Lung microvascular endothelial cell (primary cell): ENCODE measurements around the gene ATP7A. TPM values are rescaled to one million over a fixed set of nuclear protein-coding genes. Genes with fewer than 3 reads are reported as not detected.
A peak's percentile ranks its signal among the peaks of the same experiment; 100 is the strongest.
"Not testable (repeated sequence)": the region's sequence is repeated elsewhere in the genome, so short reads cannot be mapped to it uniquely, and the experiment has no call there.

ENCODE experiments used
- DNase-seq, 2 donors: peaks; one replicate each; pipeline versions ENCODE4 v3.0.0 to v3.0.0-alpha.2; 2010; ENCODE audit warnings: low read depth in 2 of 2
- total RNA-seq: library from RNA; depleted of rRNA; stranded (reverse); fragments of >200 nt; gene quantifications from 2 replicates; pipeline ENCODE4 v1.2.1, GENCODE V29; 2014

Gene ATP7A
- 6.8 and 8.1 TPM in 2 replicates for total RNA-seq

DNA sequence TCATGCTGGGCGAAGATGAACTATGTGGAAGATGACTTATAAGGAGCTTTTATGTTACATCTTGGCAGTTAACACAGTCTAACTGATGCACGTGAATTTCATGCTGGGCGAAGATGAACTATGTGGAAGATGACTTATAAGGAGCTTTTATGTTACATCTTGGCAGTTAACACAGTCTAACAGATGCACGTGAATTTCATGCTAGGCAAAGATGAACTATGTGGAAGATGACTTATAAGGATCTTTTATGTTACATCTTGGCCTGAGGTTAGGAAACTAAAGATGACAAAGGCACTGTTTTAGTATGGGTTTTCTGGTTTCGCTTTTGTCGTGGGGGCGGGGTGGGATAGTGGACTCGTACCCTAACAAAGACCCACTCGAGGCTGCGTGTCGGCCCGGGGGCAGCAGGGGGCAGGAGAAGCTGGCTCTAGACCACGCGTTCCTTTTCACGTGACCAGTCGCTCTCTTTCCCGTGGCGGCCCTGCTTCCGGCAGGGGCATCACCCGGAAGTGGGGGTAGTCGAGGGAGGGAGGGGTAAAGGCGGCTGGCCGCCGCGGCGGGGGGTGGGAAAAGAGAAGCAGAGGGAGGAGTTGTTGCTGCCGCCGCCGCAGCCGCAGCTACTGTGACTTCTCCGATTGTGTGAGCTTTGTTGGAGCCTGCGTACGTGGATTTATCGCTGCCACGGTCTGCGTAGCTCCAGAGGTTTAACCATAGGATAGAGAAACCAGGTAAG, at the start of gene ATP7A:
Gene ATP7A (plus strand): TSS at position 586 of the 733 bp plus-strand sequence. CDS start 60,949 bp downstream, outside the sequence.
- peak; percentile 90 to 92 for DNase-seq

DNA sequence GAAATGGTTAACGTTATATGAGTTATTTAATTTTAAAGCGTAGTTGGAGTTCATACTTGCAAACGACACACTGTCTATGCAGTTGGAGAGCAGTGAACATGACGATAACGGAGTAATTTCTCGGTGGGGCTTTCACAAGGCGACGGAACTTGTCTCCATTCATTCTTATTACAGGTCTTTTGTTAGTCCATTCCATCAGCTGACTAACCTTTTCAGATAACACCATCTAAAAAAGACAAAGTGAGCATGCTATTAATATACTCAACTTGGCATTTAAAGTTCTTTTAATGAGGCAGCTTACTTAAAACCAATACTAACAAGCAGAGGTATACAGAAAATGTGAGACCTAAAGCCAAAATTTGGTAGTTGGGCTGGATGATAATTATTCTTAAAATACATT, 35.1 kb upstream of the ATP7A start:
- no peak for DNase-seq

DNA sequence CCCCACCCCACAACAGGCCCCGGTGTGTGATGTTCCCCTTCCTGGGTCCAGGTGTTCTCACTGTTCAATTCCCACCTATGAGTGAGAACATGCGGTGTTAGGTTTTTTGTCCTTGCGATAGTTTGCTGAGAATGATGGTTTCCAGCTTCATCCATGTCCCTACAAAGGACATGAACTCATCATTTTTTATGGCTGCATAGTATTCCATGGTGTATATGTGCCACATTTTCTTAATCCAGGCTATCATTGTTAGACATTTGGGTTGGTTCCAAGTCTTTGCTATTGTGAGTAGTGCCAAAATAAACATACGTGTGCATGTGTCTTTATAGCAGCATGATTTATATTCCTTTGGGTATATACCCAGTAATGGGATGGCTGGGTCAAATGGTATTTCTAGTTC, 29.1 kb upstream of the ATP7A start:
- DNase-seq = not testable (repeated sequence)

DNA sequence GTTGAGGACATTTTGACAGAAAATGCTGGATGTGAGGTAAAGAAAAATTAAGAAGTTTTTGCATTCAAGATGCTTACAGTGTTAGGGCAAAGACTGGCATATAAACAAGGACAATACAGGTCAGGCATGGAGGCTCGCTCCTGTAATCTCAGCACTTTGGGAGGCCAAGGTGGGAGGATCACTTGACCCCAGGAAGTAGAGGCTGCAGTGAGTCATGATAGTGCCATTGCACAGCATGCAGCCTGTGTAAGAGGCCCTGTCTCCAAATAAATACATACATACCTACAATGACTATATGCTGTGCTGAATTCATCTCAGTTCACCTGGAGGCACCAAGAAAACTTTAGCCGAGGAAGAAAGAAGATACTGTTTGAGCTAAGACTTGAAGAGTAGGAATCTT, 17.6 kb upstream of the ATP7A start:
- no peak for DNase-seq

DNA sequence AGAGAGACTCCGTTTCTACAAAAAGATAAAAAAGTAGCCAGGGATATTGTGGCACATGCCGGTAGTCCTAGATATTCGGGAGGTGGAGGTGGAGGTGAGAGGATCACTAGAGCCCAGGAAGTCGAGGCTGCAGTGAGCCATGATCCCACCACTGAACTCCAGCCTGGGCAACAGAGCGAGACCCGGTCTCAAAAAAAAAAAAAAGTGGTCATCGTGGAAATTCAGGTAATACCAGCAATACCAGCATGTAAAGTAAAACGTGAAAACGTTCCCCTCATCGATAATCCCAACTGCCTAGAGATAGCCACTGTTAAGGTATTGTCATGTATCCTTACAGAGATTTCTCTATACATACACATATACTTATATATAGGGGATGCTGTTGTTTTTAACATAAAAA, 16.8 kb upstream of the ATP7A start:
- no peak for DNase-seq

DNA sequence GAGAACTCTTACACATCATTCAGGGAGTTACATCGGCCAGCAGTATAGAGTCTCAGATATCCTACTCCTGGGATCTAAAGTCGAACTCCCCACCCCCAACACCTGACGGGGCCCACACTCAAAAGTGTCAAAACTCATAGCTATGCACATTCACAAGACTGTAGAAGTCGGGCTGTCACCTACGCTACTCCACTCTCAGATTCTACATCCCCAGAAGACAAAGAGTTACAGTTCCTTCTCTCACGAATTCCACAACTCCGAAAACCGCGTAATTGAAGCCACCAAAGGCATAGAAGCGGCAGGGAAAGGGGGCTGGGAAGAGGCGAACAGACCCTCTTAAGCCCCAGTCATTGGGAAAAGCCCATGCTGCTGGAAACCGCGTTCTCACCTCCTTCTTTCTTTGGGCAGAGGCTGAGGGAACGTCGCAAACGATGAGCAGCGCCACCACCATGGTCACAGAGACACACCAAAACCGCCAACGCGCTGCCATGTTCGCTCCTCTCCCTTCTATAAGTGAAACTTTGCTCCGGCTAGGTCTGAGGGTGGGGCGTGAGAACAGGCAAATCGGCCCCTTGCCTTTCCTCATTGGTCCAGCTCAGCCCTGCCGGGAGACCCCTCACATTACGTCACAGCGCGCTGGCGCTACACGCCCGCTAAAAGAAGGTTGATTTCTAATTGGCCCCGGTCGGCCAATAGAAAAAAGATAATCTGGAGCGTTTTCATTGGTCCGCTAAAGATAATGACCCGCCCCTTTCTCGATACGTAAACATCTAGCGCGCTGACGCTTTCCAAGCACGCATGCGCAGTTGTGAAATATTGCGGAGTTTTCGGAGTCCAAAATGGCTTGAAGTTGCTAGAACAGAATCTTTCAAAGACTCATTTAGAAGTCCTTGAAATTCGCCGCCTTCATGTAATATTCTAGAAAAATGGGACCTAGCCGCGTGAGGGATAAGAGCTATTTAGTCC, 15.3 kb upstream of the ATP7A start, which contains the start of gene MAGT1:
Gene MAGT1 (minus strand): TSS at position 515 of the 966 bp plus-strand sequence. CDS start 25 bp downstream, at position 490.
- peak; percentile 97 to 98 for DNase-seq

DNA sequence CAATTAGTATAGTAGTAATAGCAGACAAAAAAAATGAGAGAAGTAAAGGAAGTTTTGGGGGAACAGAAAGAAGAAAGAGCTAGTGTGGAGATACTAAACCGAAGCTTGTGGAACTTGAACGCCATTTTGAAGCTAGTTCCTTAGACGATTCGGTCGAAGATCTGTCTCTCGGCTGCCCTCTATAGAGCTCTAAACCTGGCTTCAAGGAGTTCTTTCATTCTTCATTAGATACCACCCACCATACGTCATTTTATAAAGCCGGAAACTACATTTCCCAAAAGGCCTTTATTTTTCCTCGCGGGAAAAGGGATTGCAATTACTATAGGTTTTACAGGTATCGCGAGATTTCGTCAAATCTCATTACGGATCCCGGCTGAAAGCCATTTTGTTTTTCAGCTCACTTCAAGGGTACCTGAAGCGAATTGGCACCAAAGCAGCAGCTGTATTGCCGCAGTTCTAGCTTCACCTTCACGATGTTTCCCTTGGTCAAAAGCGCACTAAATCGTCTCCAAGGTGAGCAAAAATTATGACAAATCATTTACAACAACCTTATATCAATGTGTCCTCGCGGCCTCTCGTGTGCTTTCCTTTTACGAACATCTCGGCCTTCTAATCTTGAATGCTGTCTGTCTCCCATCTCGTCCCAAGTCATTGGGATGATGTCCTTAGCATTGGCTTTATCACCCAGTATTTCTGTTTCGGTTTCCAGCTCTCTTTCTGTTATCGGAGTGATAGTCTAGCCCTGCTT, 11.2 kb upstream of the ATP7A start, which contains the start of gene COX7B:
Gene COX7B (plus strand): TSS at position 388 of the 748 bp plus-strand sequence. CDS start 86 bp downstream, at position 474.
- DNase-seq = peak; percentile 94 to 95

DNA sequence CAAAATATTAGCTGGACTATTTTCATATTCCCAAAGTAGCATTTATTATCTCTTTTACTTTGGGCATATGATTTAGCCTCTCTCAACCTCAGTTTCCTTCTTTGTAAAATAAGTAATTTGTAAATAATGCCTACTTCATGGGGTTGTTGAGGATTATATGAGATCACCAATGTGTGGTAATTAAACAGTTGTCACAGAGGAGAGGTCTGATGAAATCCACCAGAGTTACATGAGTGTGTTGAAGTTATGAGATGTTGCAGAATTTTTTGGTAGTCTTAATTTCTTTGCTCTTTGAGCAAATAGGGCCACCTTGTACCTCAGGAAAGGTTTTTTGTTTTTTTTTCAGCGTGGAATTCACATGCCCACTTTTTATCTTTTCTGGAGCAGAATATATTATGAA, 9.8 kb upstream of the ATP7A start:
- DNase-seq = no peak

DNA sequence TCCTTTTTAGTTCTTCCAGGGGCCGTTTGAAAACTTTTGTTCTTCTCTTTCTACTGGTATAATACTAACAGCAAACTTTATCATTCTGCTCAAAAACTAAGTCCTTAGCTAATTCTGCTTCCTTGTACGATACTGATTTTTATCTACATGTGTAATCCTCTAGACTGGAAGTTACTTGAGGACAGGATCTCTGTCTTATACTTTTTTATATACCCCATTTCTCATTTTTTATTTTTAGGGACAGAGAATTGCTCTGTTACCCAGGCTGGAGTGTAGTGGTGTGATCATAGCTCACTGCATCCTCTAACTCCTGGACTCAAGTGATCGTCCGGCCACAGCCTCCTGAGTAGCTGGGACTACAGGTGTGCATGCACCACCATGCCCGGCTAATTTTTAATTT, 9.0 kb upstream of the ATP7A start:
- no peak for DNase-seq

DNA sequence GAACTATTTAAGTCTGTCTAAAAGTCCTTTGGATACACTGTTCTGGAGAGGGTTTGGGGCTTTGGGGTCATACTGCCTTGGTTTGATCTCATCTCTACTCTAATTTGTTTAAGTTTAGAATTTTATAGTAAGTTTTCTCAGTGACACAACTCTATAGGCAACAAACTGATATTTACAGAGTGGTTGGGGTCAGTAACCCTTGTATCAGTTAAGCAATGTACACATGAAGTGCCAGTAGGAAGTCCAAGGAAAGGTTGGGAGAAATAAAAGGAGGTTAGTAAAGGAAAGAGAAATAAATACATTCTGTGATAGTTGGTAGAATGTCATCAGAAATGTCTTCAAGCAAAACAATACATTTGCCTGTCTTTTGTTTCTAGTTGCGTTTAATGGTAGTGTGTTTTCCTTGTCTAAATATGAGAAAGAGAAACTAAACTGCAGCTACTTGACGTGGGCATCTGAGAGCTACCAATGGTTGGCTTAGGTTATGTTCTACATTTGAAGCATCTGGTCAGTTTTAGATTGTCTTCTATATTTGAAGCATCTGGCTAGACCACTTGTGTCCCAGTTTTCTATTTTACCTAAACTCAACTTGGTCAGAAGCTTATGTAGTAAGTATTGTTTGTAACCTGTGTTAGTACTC, 6.9 kb downstream of the ATP7A start:
- DNase-seq = peak in 1 of 2 donors; percentile 25

DNA sequence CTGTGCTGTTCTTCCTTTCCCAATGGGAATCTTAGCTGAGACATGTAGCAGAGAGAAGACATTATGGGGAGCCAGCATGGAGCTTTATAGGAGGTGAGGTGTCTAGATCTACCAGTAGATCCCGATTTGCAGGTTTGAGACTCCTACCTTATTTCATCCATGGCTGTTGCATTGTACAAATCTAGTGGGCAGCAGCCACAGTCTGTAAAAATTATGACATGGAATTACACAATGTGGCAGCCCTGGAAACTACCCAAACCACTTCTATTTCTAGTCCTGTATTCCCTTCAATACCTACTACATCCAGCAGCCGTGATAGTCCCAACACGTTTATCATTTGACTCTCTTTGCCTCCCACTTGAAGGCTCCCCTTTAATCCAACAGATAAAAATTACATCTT, 8.1 kb downstream of the ATP7A start:
- DNase-seq = no peak

DNA sequence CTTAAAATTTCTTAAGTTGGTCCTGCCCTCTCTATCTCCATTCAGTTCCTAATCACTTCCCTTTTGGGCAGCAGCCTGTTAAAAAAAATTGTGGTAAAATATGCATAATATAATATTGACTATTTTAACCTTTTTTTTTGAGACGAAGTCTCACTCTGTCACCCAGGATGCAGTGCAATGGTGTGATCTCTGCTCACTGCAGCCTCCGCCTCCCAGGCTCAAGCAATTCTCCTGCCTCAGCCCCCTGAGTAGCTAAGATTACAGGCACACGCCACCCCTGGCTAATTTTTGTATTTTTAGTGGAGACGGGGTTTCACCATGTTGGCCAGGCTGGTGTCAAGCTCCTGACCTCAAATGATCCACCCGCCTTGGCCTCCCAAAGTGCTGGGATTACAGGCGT, 8.9 kb downstream of the ATP7A start:
- not testable (repeated sequence) for DNase-seq

DNA sequence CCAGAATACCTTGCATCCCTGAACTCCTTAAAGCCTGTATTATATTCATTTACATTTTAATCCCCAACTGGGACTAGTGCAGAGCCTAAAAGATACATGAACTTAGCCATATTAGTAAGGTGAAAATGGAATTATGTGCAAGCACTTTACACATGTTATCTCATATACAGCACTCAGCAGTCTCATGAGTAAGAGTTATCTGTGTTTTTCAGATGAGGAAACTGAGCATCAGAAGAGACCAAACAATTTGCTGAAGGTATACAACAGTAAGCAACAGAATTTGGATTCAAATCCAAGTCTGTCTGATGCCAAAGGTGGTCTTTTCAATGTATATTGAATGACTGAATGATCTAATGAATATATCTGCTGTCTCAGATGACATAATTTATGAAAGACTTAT, 12.3 kb downstream of the ATP7A start:
- DNase-seq = no peak

DNA sequence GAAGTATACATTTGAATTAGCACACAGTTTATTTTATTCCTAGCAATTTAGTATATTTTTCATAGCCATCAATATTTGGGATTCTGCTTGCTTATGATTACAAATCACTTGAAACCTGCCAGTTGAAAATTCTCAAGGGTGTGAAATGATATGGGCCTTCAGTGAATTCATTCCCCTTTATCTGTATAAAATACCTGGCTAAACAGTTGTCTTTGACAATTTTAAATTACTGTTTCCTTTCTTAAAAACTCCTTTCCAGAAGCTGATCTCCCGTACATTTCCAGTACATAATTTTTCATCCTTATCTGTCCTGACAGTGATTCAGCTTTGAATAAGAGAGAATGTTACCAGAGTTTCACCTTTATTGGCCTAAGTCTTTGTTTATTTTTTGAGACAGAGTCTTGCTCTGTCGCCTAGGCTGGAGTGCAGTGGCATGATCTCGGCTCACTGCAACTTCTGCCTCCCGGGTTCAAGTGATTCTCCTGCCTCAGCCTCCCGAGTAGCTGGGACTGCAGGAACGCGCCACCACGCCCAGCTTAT, 13.9 kb downstream of the ATP7A start:
- no peak for DNase-seq

DNA sequence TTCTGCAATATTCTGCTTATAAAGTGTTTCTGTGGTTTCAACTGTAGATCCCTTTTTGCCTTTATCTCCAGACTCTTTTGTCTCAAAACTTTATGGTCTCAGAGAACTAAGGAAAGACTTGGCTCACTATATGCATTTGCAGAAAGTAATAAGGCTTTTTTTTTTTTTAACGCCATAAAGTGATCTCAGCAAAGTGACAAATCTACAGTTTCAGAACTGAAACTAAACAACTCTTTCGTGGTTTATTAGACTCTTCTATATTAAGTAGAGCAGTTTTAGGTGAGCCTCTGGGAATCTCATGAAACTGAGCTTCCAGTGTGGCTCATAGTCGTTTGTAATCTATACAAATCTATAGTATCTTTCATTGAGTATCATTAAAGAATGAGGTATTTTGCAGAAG, 15.3 kb downstream of the ATP7A start:
- DNase-seq = no peak

DNA sequence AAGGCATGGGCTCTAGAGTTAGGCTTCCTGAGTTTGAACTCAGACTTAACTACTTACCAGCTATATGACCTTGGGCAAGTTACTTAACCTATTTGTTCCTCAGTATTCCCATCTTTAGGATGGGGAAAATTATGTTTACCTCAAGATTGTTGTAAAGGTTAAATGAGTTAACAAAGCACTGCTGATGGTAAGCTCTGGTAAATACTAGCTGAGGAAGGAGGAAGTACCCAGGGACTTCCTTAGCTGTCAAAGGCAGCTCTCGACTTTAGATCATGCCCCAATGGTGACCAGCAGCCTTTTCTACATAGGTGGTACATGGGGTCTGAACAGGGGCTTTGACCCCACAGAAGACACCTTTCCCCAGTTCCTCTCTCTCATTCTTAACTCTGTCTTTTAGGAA, 20.1 kb downstream of the ATP7A start:
- DNase-seq = no peak

DNA sequence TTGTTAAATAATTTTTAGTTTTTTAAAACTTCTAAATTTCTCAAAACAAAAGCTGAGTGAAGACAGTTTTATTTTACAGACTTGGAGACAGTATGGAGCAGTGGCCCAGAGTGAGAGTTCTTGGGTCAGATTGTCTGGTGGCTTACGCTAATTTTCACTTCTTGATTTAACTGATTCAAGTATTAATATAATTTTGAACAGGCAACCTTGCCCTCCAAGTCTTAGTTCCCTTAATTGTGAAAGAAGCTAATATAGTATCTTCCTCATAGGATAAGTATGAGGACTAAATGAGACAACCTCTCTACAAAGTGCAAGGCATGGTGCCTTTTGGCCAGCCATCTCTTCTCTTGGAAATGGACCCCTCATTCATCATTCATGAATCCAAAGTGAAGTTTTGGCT, 25.4 kb downstream of the ATP7A start:
- DNase-seq = no peak

DNA sequence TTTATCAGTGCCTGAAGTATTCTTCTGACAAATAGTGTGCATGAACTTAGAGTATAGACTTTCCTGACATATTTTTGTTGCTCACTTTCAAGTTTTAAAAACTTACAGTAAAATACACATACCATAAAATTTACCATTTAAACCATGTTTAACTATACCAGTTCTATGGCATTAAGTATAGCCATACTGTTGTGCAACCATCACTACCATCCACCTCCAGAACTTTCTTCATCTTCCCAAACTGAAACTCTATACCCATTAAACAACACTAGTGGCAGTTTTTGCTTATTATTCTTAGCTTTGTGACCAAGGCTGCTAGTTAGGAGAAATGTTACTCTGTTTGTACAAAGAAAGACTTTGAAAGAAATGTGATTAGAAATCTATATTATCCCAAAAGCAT, 25.8 kb downstream of the ATP7A start:
- no peak for DNase-seq

DNA sequence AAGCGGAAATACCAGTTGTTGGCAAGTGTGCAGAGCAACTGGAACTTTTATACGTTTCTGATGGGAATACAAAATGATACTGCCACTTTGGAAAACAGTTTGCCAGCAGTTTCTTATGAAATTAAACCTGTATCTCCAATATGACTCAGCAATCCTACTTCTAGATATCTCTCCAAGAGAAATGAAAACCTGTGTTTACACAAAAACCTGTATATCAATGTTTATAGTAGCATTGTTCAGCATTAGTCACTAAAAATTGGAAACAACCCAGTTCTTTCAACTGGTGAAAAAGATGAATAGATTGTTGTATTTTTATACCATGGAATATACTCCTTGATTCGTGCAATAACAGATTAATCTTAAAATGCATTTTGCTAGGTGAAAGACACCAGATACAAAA, 26.8 kb downstream of the ATP7A start:
- peak; percentile 27 to 69 for DNase-seq

DNA sequence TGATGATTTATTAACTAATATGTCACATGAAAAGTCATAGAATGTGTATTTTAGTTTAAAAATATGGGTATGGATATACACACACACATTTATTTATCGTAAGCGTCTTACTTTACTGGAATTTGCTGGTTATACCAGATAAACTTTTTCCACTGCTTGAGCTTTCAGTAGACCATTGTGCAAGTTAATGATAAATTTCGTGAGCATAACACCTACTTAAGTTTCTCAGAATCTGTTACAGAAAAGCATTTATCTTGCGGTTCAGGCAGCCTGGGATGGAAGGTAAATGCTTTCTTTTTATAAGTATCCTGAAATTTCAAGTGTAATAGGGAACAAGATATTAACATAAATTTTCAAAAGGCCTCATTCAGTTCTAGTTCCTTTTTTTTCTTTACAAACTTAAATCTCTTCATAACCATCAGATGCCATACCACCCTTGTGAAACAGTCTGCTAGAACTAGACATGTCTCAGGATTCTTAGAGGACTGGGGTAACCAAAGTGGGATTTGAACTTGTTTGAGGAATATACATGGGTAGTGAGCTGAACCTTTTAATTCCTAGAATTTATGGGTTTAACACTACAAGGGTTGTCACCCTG, 27.7 kb downstream of the ATP7A start:
- no peak for DNase-seq
